Measurements from ENCODE around the gene TARP. TPM values are rescaled to one million over a fixed set of nuclear protein-coding genes. Genes with fewer than 3 reads are reported as not detected.

Gene TARP

DNA sequence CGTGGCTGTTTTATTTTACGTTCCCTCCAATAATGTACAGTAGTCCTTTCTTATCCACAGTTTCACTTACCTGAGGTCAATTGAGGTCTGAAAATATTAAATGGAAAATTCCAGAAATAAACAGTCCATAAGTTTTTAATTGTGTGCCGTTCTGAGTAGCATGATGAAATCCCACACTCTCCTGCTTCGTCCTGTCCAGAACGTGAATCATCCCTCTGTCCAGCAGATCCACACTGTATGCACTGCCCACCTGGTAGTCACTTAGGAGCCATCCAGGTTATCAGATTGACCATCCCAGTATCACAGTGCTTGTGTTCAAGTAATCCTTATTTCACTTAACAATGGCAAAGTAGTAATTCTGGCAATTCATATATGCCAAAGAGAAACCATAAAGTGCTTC lies 49.0 kb downstream of the TARP start:
- POLR2A ChIA-PET, result no interaction called here
- H3K4me3 Mint-ChIP-seq, result peak overlapping the region in 2 of 10 donors; percentile 49 to 56
- H3K36me3 Mint-ChIP-seq, result peaks cover 0 to 56% (median 10%) of the 10 kb centered on the region in 3 donors
- peaks cover 9 to 70% (median 32%) of the 10 kb centered on the region in 4 donors for H3K4me1 Mint-ChIP-seq
- peak overlapping the region in 6 of 10 donors; percentile 16 to 87 (median 60) for H3K27ac Mint-ChIP-seq
- H3K27me3 Mint-ChIP-seq, result no peaks in the 10 kb centered on the region
- H3K9me3 Mint-ChIP-seq, result no peaks in the 10 kb centered on the region
- no peak for DNase-seq
- no peak for ATAC-seq

DNA sequence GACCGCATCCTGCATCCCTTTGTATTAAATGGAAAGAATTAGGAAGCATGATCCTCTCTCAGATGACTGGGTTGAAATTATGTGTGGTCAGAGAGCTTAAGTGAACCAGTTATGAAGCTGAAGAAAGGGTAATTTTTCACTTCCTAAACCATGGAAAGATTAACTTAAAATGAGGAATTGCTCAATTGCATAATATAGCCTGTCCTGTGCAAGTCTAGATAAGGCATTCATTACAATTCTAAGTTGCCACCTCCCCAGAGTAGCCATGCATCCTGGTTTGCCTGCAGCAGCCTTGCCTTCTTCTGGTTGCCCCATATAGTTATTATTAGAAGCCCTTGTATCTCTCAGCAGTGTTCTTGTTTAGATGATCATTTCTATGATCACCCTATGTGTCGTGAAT lies 50.1 kb downstream of the TARP start:
- peaks cover 9 to 66% (median 29%) of the 10 kb centered on the region in 4 donors for H3K4me1 Mint-ChIP-seq
- peaks cover 0 to 51% (median 10%) of the 10 kb centered on the region in 3 donors for H3K36me3 Mint-ChIP-seq
- H3K27me3 Mint-ChIP-seq, result no peaks in the 10 kb centered on the region
- peak overlapping the region in 4 of 10 donors; percentile 39 to 82 (median 64) for H3K27ac Mint-ChIP-seq
- ATAC-seq (no peak), DNase-seq (no peak)
- no peak overlapping the region for H3K4me3 Mint-ChIP-seq
- no peaks in the 10 kb centered on the region for H3K9me3 Mint-ChIP-seq
- POLR2A ChIA-PET, result interaction anchor here (1.2 kb wide), 1 partner anchor 98 kb away, joined by 3 read pairs; no protein-coding TSS in a partner anchor

DNA sequence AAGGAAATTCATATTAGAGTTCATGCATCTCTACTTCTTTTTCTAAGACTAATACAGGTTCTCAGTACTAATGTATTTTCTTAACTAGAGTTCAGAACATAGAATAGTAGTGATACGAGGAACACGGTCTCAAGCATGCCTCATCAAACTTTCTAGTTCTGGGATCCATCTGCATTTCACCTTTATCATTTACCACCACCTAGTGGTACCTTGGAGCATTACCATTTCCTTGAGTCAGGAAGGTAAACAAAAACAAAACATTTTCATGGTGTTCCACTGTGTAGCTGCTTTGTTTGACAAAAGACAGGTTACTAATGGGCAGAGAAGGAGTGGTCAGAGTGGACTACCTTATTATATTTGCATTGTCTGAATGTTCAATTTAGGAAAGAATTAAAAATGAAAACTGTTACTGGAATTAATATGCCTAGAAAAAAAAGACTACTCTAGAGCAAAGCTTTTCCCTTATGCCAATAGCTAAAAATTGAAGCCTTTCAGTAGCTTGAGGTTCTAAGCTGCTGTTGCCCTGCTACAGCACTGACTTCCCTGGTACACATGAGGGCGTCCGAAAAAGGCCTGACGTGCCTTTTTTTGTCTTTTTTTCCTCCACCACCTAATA lies 50.8 kb downstream of the TARP start:
- H3K27ac Mint-ChIP-seq, result peak overlapping the region in 6 of 10 donors; percentile 11 to 82 (median 52)
- ATAC-seq (peak; percentile 77), DNase-seq (peak in 6 of 10 donors; percentile 22 to 66 (median 51))
- POLR2A ChIA-PET, result interaction anchor here (0.7 to 1.2 kb wide), 2 partner anchors 99 to 115 kb away, joined by 3 to 4 read pairs; no protein-coding TSS in a partner anchor
- H3K4me1 Mint-ChIP-seq, result peaks cover 8 to 68% (median 27%) of the 10 kb centered on the region in 4 donors
- H3K27me3 Mint-ChIP-seq, result no peaks in the 10 kb centered on the region
- peaks cover 0 to 47% (median 10%) of the 10 kb centered on the region in 3 donors for H3K36me3 Mint-ChIP-seq
- no peak overlapping the region for H3K4me3 Mint-ChIP-seq
- H3K9me3 Mint-ChIP-seq, result no peaks in the 10 kb centered on the region

DNA sequence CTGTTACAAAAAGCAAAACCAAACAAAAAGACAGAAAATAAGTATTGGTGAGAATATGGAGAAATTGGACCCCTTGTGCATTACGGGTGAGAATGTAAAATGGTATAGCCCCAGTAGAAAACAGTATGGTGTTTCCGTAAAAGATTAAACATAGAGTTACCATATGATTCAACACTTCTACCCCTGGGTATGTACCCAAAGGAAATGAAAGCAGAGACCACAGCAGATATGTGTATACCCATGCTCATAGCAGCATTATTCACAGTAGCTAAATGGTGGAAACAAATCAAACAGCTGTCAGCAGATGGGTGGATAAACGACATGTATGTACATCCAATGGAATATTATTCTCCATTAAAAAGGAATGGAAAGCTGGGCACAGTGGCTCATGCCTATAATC lies 53.0 kb downstream of the TARP start:
- Mint-ChIP-seq H3K36me3 (peaks cover 0 to 43% (median 10%) of the 10 kb centered on the region in 3 donors), H3K4me3 (peak overlapping the region in 2 of 10 donors; percentile 20 to 61), H3K9me3 (no peaks in the 10 kb centered on the region), H3K27me3 (no peaks in the 10 kb centered on the region), H3K4me1 (peaks cover 7 to 74% (median 42%) of the 10 kb centered on the region in 4 donors), H3K27ac (peak overlapping the region in 7 of 10 donors; percentile 17 to 87 (median 77))
- DNase-seq (no peak), ATAC-seq (peak; percentile 35 to 50)
- POLR2A ChIA-PET, result no interaction called here

DNA sequence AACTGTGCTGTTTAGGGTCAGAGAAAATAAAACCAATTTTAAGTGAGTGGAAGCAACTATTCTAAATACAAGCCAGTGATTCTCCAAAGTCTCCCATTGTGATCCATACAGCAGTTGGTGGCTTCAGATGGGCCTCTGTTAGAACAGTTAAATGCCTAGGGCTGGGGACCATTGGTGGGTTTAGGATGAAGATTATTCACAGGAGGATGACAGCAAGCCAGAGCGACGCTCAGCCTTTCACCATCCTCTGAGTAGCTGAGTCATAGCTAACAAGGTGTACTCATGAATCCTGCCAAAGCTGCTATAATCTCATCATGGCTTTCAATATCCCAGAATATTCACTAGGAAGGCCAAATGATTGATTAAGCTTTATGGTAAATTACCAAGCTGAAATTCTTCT lies 55.8 kb downstream of the TARP start:
- no peak for DNase-seq
- peak overlapping the region in 3 of 10 donors; percentile 31 to 74 (median 69) for H3K4me3 Mint-ChIP-seq
- POLR2A ChIA-PET, result interaction anchor here (3.0 kb wide), 1 partner anchor 102 kb away, joined by 9 read pairs; no protein-coding TSS in a partner anchor
- ATAC-seq, result no peak
- H3K4me1 Mint-ChIP-seq, result peaks cover 7 to 60% (median 38%) of the 10 kb centered on the region in 4 donors
- H3K9me3 Mint-ChIP-seq, result no peaks in the 10 kb centered on the region
- H3K36me3 Mint-ChIP-seq, result peaks cover 0 to 36% (median 4%) of the 10 kb centered on the region in 3 donors
- H3K27me3 Mint-ChIP-seq, result no peaks in the 10 kb centered on the region
- H3K27ac Mint-ChIP-seq, result peak overlapping the region in 7 of 10 donors; percentile 6 to 90 (median 80)

DNA sequence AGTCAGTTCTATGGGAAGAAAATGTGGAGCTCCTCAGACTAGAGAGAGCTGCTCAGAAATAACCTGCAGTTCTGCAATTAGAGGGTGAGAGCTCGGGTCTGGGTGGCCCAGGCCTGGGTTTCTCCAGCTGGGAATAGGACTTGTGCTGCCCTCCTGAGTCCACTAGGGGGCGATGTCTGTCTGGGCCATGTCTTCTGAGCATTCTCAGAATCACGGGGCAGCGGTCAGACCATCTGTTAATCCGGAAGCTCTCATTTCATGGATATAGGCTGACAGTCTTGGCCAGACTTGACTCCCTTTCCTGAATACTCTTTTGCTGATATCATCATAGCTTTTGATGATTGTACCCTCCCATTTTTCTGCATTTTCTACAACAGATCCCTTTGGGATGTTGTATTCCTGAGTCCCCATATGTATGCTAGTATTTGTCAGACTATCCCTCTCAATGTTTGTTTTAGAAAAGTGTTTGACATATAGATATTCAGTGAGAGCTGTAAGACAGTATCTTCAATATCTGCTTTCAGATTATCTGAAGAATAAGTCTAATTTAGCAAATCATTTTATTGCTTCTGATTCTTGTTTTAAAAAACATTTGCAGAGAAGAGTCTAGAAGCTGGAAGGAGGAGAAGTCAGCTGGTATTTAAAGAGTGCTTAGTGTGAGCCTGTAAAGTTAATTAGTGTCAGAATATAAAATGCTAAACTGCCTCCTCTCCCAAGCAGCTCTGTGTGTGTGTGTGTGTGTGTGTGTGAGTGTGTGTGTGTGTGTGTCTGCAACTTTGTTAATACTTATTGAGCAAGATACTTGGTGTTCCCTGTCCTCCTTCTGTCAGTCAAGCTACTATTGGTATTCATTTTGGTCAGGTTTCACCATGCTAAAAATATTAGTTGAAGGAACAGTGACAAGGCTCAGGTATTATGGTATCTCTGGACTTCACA lies 57.4 kb downstream of the TARP start:
- H3K27ac Mint-ChIP-seq, result peak overlapping the region in 9 of 10 donors; percentile 31 to 90 (median 63)
- peak; percentile 88 to 91 for ATAC-seq
- peak overlapping the region in 4 of 10 donors; percentile 1 to 45 (median 19) for H3K4me3 Mint-ChIP-seq
- H3K27me3 Mint-ChIP-seq, result no peaks in the 10 kb centered on the region
- H3K4me1 Mint-ChIP-seq, result peaks cover 2 to 47% (median 26%) of the 10 kb centered on the region in 4 donors
- no peaks in the 10 kb centered on the region for H3K9me3 Mint-ChIP-seq
- H3K36me3 Mint-ChIP-seq, result peaks cover 0 to 36% (median 4%) of the 10 kb centered on the region in 3 donors
- DNase-seq, result peak; percentile 50 to 85 (median 70)
- POLR2A ChIA-PET, result interaction anchor here (0.7 to 3.0 kb wide), 9 partner anchors 38 to 160 kb away, joined by 3 to 9 read pairs (median 4); partner anchors contain the start of gene STARD3NL

DNA sequence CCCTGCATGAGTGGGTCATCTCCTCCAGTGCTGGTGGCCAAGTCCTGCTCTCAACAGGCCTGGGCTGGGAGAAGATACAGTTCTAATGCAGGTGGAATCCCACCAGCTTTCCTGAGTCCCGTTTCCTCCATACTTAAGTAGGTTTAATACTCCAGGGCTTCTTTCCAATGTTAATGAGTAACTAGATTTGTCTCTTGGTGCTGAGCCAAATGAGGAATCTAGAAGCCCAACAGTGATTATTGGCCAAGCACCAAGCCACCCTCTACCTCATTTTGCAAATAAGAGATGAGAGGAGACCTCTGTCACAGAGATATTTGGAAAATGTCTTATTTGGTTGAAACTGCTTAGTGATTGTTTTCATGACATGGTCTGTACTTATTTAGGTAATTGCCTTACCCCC lies 58.3 kb downstream of the TARP start:
- H3K4me3 Mint-ChIP-seq, result no peak overlapping the region
- ATAC-seq (no peak), DNase-seq (no peak)
- H3K9me3 Mint-ChIP-seq, result no peaks in the 10 kb centered on the region
- peaks cover 2 to 40% (median 24%) of the 10 kb centered on the region in 4 donors for H3K4me1 Mint-ChIP-seq
- POLR2A ChIA-PET, result interaction anchor here (0.7 to 3.0 kb wide), 7 partner anchors 37 to 160 kb away, joined by 3 to 9 read pairs (median 7); partner anchors contain the start of gene STARD3NL
- H3K27ac Mint-ChIP-seq, result peak overlapping the region in 1 of 10 donors; percentile 90
- peaks cover 0 to 32% (median 2%) of the 10 kb centered on the region in 3 donors for H3K36me3 Mint-ChIP-seq
- H3K27me3 Mint-ChIP-seq, result no peaks in the 10 kb centered on the region

DNA sequence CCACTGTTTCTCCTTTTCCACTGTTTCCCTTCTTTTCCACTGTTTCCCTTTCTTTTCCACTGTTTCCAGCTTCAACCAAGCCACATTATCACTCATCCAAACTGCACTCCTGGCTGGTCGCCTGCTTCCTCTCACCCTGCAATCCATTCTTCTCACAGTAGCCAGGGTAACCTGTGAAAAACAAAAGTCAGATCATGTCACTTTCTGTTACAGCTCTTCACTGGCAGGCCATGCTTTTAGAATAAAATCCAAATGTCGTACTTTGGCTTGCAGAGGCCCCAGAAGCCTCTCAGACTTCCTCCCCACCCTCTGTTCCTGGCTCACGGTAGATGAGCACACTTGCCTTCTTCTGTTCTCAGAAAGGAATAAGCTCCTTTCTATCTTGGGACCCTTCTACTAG lies 61.5 kb downstream of the TARP start:
- no peak for ATAC-seq
- H3K27me3 Mint-ChIP-seq, result no peaks in the 10 kb centered on the region
- H3K36me3 Mint-ChIP-seq, result peaks cover 0 to 42% (median 0%) of the 10 kb centered on the region in 3 donors
- no peak overlapping the region for H3K4me3 Mint-ChIP-seq
- peaks cover 0 to 18% (median 15%) of the 10 kb centered on the region in 4 donors for H3K4me1 Mint-ChIP-seq
- H3K27ac Mint-ChIP-seq, result peak overlapping the region in 7 of 10 donors; percentile 1 to 93 (median 11)
- POLR2A ChIA-PET, result interaction anchor here (0.6 kb wide), 1 partner anchor 15 kb away, joined by 4 read pairs; no protein-coding TSS in a partner anchor
- no peaks in the 10 kb centered on the region for H3K9me3 Mint-ChIP-seq
- no peak for DNase-seq

DNA sequence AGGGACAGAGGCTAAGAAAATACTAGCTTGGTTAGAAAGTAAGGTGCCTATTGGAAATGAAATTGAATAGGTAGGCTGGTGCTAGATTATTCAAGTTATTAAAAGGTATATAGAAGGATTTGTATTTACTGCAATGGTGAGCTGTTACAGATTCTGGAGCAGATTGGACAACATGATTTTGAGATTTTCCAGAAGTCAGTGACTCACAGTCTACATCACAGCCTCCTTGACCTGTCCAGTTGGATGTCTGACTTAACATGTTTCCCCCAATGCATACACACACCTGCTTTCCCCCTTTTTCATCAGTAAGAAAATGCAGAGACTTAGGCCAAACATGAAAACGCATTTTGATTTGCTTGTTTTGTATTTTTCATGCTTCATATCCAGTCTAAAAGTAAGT lies 62.0 kb downstream of the TARP start:
- no peaks in the 10 kb centered on the region for H3K27me3 Mint-ChIP-seq
- peaks cover 0 to 42% (median 0%) of the 10 kb centered on the region in 3 donors for H3K36me3 Mint-ChIP-seq
- H3K4me1 Mint-ChIP-seq, result peaks cover 0 to 15% (median 12%) of the 10 kb centered on the region in 4 donors
- ATAC-seq, result no peak
- no peaks in the 10 kb centered on the region for H3K9me3 Mint-ChIP-seq
- H3K27ac Mint-ChIP-seq, result peak overlapping the region in 5 of 10 donors; percentile 10 to 93 (median 39)
- no peak overlapping the region for H3K4me3 Mint-ChIP-seq
- POLR2A ChIA-PET, result interaction anchor here (0.6 kb wide), 1 partner anchor 14 kb away, joined by 4 read pairs; no protein-coding TSS in a partner anchor
- no peak for DNase-seq

Other genes starting within 250 kb of the TARP start
- 10 to 100 TPM; 12.8 TPM for gene STARD3NL, start 95.4 kb downstream of the TARP start, total RNA-seq
- gene STARD3NL, start 95.4 kb downstream of the TARP start, polyA plus RNA-seq, result 10 to 100 TPM; 26.4 to 35.4 (median 32.8) TPM

Measured in naive thymus-derived CD8-positive, alpha-beta T cell (primary cell).